SU-DHL-6 (cell line): ENCODE data around the gene HIBCH.

Source experiments
- H2AFZ ChIP-seq: fragments of 200-600 bp; sonication (generic); 2 replicates; pipeline ENCODE4 v1.6.1; 2014; ENCODE audit warnings: low read depth, mild to moderate bottlenecking, moderate library complexity, mixed read lengths, antibody characterized with exemption, low read length; ENCODE audit not compliant: severe bottlenecking
- H3F3A ChIP-seq: fragments of 200-600 bp; shearing (Covaris generic); 2 replicates; pipeline ENCODE4 v1.6.0; 2016; ENCODE audit warnings: antibody characterized with exemption, mild to moderate bottlenecking; ENCODE audit not compliant: insufficient read depth
- H3K27ac ChIP-seq: fragments of 200-600 bp; sonication (generic); 2 replicates; pipeline ENCODE4 v1.5.1; 2016; ENCODE audit warnings: low read depth, mild to moderate bottlenecking, low read length, moderate library complexity, mixed read lengths
- H3K27me3 ChIP-seq: fragments of 200-600 bp; sonication (generic), shearing (Covaris generic); 2 replicates; pipeline ENCODE4 v1.6.0; 2014; ENCODE audit warnings: mild to moderate bottlenecking, low read length
- H3K36me3 ChIP-seq: fragments of 200-600 bp; sonication (generic); 2 replicates; pipeline ENCODE4 v1.6.1; 2014; ENCODE audit warnings: mild to moderate bottlenecking, low read length, mixed read lengths
- H3K4me2 ChIP-seq: fragments of 300-600, 200-600 bp; shearing (Covaris generic), sonication (generic); 2 replicates; pipeline ENCODE4 v1.6.0; 2014; ENCODE audit warnings: low read length, low read depth, mild to moderate bottlenecking; ENCODE audit not compliant: poor library complexity, severe bottlenecking
- H3K4me3 ChIP-seq: fragments of 200-600 bp; sonication (generic); 2 replicates; pipeline ENCODE4 v1.5.1; 2014; ENCODE audit warnings: antibody characterized with exemption, low read length, mild to moderate bottlenecking, mixed read lengths; ENCODE audit not compliant: insufficient read depth, poor library complexity, severe bottlenecking
- H3K79me2 ChIP-seq: fragments of 200-600 bp; sonication (generic); 2 replicates; pipeline ENCODE4 v1.6.1; 2014; ENCODE audit warnings: mild to moderate bottlenecking, low read length, moderate library complexity; ENCODE audit not compliant: insufficient read depth
- H3K9ac ChIP-seq: fragments of 200-600 bp; sonication (generic); 2 replicates; pipeline ENCODE4 v1.7.0; 2014; ENCODE audit warnings: mild to moderate bottlenecking, low read length
- H3K9me2 ChIP-seq: fragments of 200-600 bp; sonication (generic); replicated peaks from 2 replicates; pipeline ENCODE4 v1.6.1; 2014; ENCODE audit warnings: low read length; ENCODE audit not compliant: insufficient read depth
- H3K9me3 ChIP-seq: fragments of 200-600 bp; sonication (generic); 2 replicates; pipeline ENCODE4 v1.6.1; 2014; ENCODE audit warnings: low read length, mixed read lengths; ENCODE audit not compliant: insufficient read depth
- H4K20me1 ChIP-seq: fragments of 200-600 bp; sonication (generic); 2 replicates; pipeline ENCODE4 v1.6.1; 2014; ENCODE audit warnings: low read depth, mild to moderate bottlenecking, antibody characterized with exemption, low read length, moderate library complexity, mixed read lengths
- EZH2phosphoT487 ChIP-seq: fragments of 200-600 bp; sonication (generic), shearing (Covaris generic); conservative IDR thresholded peaks from 2 replicates; pipeline ENCODE4 v1.6.1; 2018; ENCODE audit warnings: mild to moderate bottlenecking, antibody characterized with exemption, low read length, moderate library complexity, mixed read lengths
- TF ChIP-seq, protein P1 (sequence below): fragments of 200-600 bp; sonication (generic); IDR thresholded peaks from one replicate; pipeline ENCODE4 v1.5.1; 2017; ENCODE audit warnings: antibody characterized with exemption, mild to moderate bottlenecking, low read length, moderate library complexity; ENCODE audit not compliant: insufficient read depth, poor library complexity, severe bottlenecking

Gene HIBCH

DNA sequence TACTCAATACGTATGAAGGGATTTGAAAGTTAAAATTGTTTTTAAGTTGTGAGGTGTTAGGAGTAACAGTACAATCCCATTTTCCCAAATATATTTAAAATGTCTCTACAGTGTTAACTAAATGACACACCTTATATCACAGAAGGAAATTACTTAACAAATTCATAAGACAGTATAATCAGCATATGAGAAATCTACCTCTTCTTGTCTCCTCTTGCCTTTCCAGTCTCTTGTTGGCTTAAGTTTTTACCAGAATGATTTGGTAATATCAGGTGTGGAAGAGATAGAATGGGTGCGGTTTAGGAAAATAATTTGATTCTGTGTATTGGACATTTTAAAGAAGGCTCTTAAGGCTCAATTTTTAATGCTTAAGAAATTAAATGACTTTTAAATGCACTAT lies 14.3 kb upstream of the HIBCH start:
- H3K79me2 ChIP-seq, result no peaks in the 10 kb centered on the region
- H3K4me3 ChIP-seq, result no peak overlapping the region
- H4K20me1 ChIP-seq, result no peaks in the 10 kb centered on the region
- H3K27me3 ChIP-seq, result no peaks in the 10 kb centered on the region
- H3K4me2 ChIP-seq, result no peak overlapping the region
- no peak overlapping the region for H3K27ac ChIP-seq
- no peaks in the 10 kb centered on the region for H3K9me3 ChIP-seq
- H3K9ac ChIP-seq, result no peak overlapping the region
- no peak overlapping the region for H2AFZ ChIP-seq
- no peaks in the 10 kb centered on the region for H3K36me3 ChIP-seq
- no peak for TF ChIP-seq EZH2phosphoT487
- TF ChIP-seq, protein P1, sequence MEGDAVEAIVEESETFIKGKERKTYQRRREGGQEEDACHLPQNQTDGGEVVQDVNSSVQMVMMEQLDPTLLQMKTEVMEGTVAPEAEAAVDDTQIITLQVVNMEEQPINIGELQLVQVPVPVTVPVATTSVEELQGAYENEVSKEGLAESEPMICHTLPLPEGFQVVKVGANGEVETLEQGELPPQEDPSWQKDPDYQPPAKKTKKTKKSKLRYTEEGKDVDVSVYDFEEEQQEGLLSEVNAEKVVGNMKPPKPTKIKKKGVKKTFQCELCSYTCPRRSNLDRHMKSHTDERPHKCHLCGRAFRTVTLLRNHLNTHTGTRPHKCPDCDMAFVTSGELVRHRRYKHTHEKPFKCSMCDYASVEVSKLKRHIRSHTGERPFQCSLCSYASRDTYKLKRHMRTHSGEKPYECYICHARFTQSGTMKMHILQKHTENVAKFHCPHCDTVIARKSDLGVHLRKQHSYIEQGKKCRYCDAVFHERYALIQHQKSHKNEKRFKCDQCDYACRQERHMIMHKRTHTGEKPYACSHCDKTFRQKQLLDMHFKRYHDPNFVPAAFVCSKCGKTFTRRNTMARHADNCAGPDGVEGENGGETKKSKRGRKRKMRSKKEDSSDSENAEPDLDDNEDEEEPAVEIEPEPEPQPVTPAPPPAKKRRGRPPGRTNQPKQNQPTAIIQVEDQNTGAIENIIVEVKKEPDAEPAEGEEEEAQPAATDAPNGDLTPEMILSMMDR, result no peak
- no peaks in the 10 kb centered on the region for H3F3A ChIP-seq
- H3K9me2 ChIP-seq, result no peaks in the 10 kb centered on the region

DNA sequence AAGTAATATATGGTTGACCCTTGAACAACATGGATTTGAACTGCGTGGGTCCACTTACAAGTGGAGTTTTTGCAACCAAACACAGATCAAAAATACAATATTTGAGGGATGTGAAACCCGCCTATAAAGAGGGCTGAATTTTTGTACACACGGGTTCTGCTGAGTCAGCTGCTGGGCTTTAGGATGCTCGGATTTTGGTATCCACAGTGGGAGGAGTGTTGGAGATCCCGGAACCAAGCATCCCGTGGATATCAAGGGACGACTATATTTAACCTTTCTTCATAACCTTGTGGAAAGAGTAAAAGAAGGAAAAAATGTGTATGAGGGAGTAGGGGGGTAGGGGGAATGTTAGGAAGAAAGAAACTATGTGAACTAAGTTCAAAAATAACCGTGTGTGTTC lies 13.8 kb upstream of the HIBCH start:
- TF ChIP-seq, protein P1, result no peak
- no peak for TF ChIP-seq EZH2phosphoT487
- Histone ChIP-seq H3K4me2 (no peak overlapping the region), H2AFZ (no peak overlapping the region)

DNA sequence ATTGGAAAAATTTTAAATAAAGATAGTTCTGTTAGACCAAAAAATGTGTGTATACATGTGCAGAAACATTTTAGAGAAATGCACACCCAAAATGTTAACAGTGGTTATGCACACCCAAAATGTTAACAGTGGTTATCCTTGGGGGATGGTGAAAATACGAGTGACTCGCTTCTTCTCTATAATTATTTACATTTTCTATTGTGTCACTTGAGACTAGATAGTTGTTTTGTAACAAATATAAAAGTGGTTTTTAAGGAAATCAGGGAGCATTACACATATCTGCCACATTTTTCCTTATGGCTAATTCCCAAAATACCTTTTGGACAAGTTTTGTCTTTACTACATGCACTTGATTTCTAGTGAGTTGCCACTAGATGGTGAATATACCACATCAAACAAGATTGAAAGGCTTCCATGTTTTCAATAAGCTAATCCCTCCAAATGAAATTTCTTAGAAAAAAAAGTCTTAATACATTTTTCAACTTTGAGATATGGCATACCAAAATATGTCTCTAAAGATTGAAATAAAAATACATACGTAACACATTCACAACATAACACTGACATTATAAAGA lies 9.0 kb upstream of the HIBCH start:
- Histone ChIP-seq H3K4me3 (no peak overlapping the region), H3K9me2 (no peaks in the 10 kb centered on the region), H3K4me2 (no peak overlapping the region), H3K27ac (no peak overlapping the region), H3K36me3 (no peaks in the 10 kb centered on the region), H3K79me2 (no peaks in the 10 kb centered on the region), H3K27me3 (no peaks in the 10 kb centered on the region), H4K20me1 (no peaks in the 10 kb centered on the region), H2AFZ (no peak overlapping the region), H3F3A (no peaks in the 10 kb centered on the region), H3K9ac (no peak overlapping the region), H3K9me3 (no peaks in the 10 kb centered on the region)
- TF ChIP-seq, protein P1, result no peak
- TF ChIP-seq EZH2phosphoT487, result no peak

More for the DNA sequence above, 13.8 kb upstream of the HIBCH start:
- H3F3A ChIP-seq, result no peaks in the 10 kb centered on the region
- no peaks in the 10 kb centered on the region for H3K27me3 ChIP-seq
- H3K9ac ChIP-seq, result no peak overlapping the region
- H3K9me2 ChIP-seq, result no peaks in the 10 kb centered on the region
- no peak overlapping the region for H3K4me3 ChIP-seq
- H3K9me3 ChIP-seq, result no peaks in the 10 kb centered on the region
- H3K79me2 ChIP-seq, result no peaks in the 10 kb centered on the region
- no peaks in the 10 kb centered on the region for H4K20me1 ChIP-seq
- no peak overlapping the region for H3K27ac ChIP-seq
- no peaks in the 10 kb centered on the region for H3K36me3 ChIP-seq
